HCT116 (cell line): ENCODE measurements around the gene KIAA1671. TPM values are rescaled to one million over a fixed set of nuclear protein-coding genes. Genes with fewer than 3 reads are reported as not detected.

Source experiments
- ATAC-seq: fragments of 200-7000 bp; cut with Tn5 transposase; 2 replicates; pipeline ENCODE4 v1.9.1; 2020; ENCODE audit warnings: mild to moderate bottlenecking, moderate library complexity
- BruUV-seq: library from RNA; stranded (reverse); fragments of 400-500 nt; replicated peaks from 2 replicates; lab custom pipeline; 2021; lab: Mats Ljungman, UMichigan
- CTCF ChIA-PET: fragments of 300-600 bp; sonication (Branson Sonifier 250); formaldehyde crosslinking; loops from one replicate; lab custom pipeline; 2021; ENCODE audit warnings: antibody characterized with exemption; lab: Charles Lee
- POLR2A ChIA-PET: fragments of 300-600, 350-600 bp; sonication (Branson Sonifier 250); formaldehyde crosslinking; loops from one replicate; lab custom pipeline; 2021; ENCODE audit warnings: antibody characterized with exemption; lab: Charles Lee
- RAD21 ChIA-PET, 2 experiments: fragments of 300-600 bp; sonication (Branson Sonifier 250); formaldehyde crosslinking; loops; one replicate each; lab custom pipeline; 2023; ENCODE audit warnings: low total read pairs in 2 of 2; ENCODE audit not compliant: uncharacterized antibody in 2 of 2, unreplicated experiment in 2 of 2, low non-redundant PET in 1 of 2; lab: Charles Lee
- DNase-seq: peaks from one replicate; pipeline ENCODE4 v3.0.0-alpha.2; 2010; ENCODE audit warnings: low read depth, low spot score
- H2AFZ ChIP-seq: fragments of 200-600 bp; shearing (Covaris generic), sonication (generic); 2 replicates; pipeline ENCODE4 v1.6.1; 2017; ENCODE audit warnings: low read depth, mixed run types, mixed read lengths, antibody characterized with exemption, low read length; ENCODE audit not compliant: poor library complexity, severe bottlenecking
- H3K27ac ChIP-seq: 2 replicates; pipeline ENCODE4 v1.5.1; 2012; ENCODE audit warnings: low read depth, low read length
- H3K27me3 ChIP-seq: fragments of 200-600 bp; sonication (generic); 2 replicates; pipeline ENCODE4 v1.6.1; 2016; ENCODE audit warnings: mixed run types, low read length, mixed read lengths; ENCODE audit not compliant: insufficient read depth
- H3K36me3 ChIP-seq, 2 experiments: fragments of 200-500 bp in 1 of 2; fragments of 200-600 bp in 1 of 2; sonication (Bioruptor generic) in 1 of 2; sonication (generic) in 1 of 2; 2 replicates each; pipeline versions ENCODE4 v1.5.1 to v1.6.1; 2014 to 2016; ENCODE audit warnings: low read length in 2 of 2, inconsistent platforms in 1 of 2, mixed read lengths in 1 of 2, mixed run types in 1 of 2; ENCODE audit not compliant: insufficient read depth in 2 of 2, control insufficient read depth in 1 of 2
- H3K4me1 ChIP-seq, 2 experiments: fragments of 200-600 bp in 1 of 2; sonication (generic) in 1 of 2; 2 replicates each; pipeline versions ENCODE4 v1.5.1 to v1.6.1; 2012 to 2017; ENCODE audit warnings: low read length in 2 of 2, inconsistent platforms in 1 of 2, mild to moderate bottlenecking in 1 of 2, mixed read lengths in 1 of 2, mixed run types in 1 of 2, moderate library complexity in 1 of 2; ENCODE audit not compliant: insufficient read depth in 2 of 2, control insufficient read depth in 1 of 2
- H3K4me2 ChIP-seq: fragments of 200-600 bp; sonication (generic); 2 replicates; pipeline ENCODE4 v1.6.1; 2017; ENCODE audit warnings: mixed run types, low read length, mixed read lengths
- H3K4me3 ChIP-seq, 2 experiments: fragments of 200-600 bp in 1 of 2; sonication (generic) in 1 of 2; replicated peaks in 1 of 2; 2 replicates each; pipeline ENCODE4 v1.5.1; 2011 to 2016; ENCODE audit warnings: low read length in 2 of 2, control low read depth in 1 of 2, low read depth in 1 of 2, mild to moderate bottlenecking in 1 of 2, mixed read lengths in 1 of 2, mixed run types in 1 of 2
- H3K79me2 ChIP-seq: fragments of 200-600 bp; sonication (generic); 2 replicates; pipeline ENCODE4 v1.6.1; 2017; ENCODE audit warnings: mild to moderate bottlenecking, mixed run types, low read length, moderate library complexity, mixed read lengths; ENCODE audit not compliant: insufficient read depth
- H3K9ac ChIP-seq: fragments of 200-600 bp; sonication (generic); 2 replicates; pipeline ENCODE4 v1.6.1; 2016; ENCODE audit warnings: low read length, mixed read lengths
- H3K9me2 ChIP-seq: fragments of 200-600 bp; sonication (generic), shearing (Covaris generic); 2 replicates; pipeline ENCODE4 v1.6.1; 2017; ENCODE audit warnings: mixed run types, mild to moderate bottlenecking, moderate library complexity; ENCODE audit not compliant: insufficient read depth
- H3K9me3 ChIP-seq, 2 experiments: fragments of 200-500 bp in 1 of 2; fragments of 200-600 bp in 1 of 2; sonication (Bioruptor generic) in 1 of 2; sonication (generic) in 1 of 2; 2 replicates each; pipeline ENCODE4 v1.6.1; 2014 to 2017; ENCODE audit warnings: low read length in 2 of 2, mixed read lengths in 2 of 2, inconsistent platforms in 1 of 2, low read depth in 1 of 2, mild to moderate bottlenecking in 1 of 2, mixed run types in 1 of 2, moderate library complexity in 1 of 2; ENCODE audit not compliant: control insufficient read depth in 1 of 2, insufficient read depth in 1 of 2
- H4K20me1 ChIP-seq: fragments of 200-600 bp; sonication (generic), shearing (Covaris generic); 2 replicates; pipeline ENCODE4 v1.6.1; 2017; ENCODE audit warnings: mixed run types, mild to moderate bottlenecking, moderate library complexity; ENCODE audit not compliant: insufficient read depth
- ATF3 ChIP-seq: IDR thresholded peaks from 2 replicates; pipeline ENCODE4 v1.6.1; 2012
- CEBPB ChIP-seq: IDR thresholded peaks from 2 replicates; pipeline ENCODE4 v1.6.1; 2012; ENCODE audit warnings: low read depth
- EZH2 ChIP-seq: fragments of 200-600 bp; sonication (generic); IDR thresholded peaks from 2 replicates; pipeline ENCODE4 v1.6.1; 2017; ENCODE audit warnings: antibody characterized with exemption, mixed run types
- JUND ChIP-seq: IDR thresholded peaks from 2 replicates; pipeline ENCODE4 v1.6.1; 2012
- MAX ChIP-seq: IDR thresholded peaks from 2 replicates; pipeline ENCODE4 v1.6.1; 2012
- POLR2A ChIP-seq: IDR thresholded peaks from 2 replicates; pipeline ENCODE4 v1.7.0; 2011; ENCODE audit warnings: borderline replicate concordance; ENCODE audit not compliant: insufficient read depth, insufficient read length; ENCODE audit errors: extremely low read depth
- POLR2AphosphoS5 ChIP-seq: IDR thresholded peaks from 2 replicates; pipeline ENCODE4 v1.6.1; 2011; ENCODE audit warnings: mild to moderate bottlenecking, low read depth, low read length, moderate library complexity
- RAD21 ChIP-seq: IDR thresholded peaks from 2 replicates; pipeline ENCODE4 v1.6.1; 2012; ENCODE audit warnings: low read depth, mild to moderate bottlenecking
- REST ChIP-seq: IDR thresholded peaks from 2 replicates; pipeline ENCODE4 v1.6.1; 2012; ENCODE audit warnings: low read depth
- SIN3A ChIP-seq: IDR thresholded peaks from 2 replicates; pipeline ENCODE4 v1.6.1; 2012; ENCODE audit warnings: low read depth
- SRF ChIP-seq: IDR thresholded peaks from 2 replicates; pipeline ENCODE4 v1.6.1; 2012; ENCODE audit warnings: low read depth
- YY1 ChIP-seq: IDR thresholded peaks from 2 replicates; pipeline ENCODE4 v1.6.1; 2011; ENCODE audit warnings: low read length, low read depth, moderate library complexity, mild to moderate bottlenecking; ENCODE audit not compliant: insufficient replicate concordance; ENCODE audit errors: extremely low read depth
- ZBTB33 ChIP-seq: IDR thresholded peaks from 2 replicates; pipeline ENCODE4 v1.6.1; 2011; ENCODE audit warnings: mild to moderate bottlenecking, low read length, moderate library complexity; ENCODE audit not compliant: insufficient replicate concordance; ENCODE audit errors: extremely low read depth
- intact Hi-C: fragments of 100-400 bp; cut with micrococcal nuclease; formaldehyde crosslinking; loops from 2 replicates; pipeline ENCODE4 v1.10.0; 2022
- total RNA-seq: library from RNA; stranded (reverse); gene quantifications from one replicate; pipeline ENCODE4 v1.2.1, GENCODE V29; 2021; ENCODE audit not compliant: unreplicated experiment

The KIAA1671 gene
- total RNA-seq, 1 experiment from 2014 or later, result 36.8 TPM

GRCh38 chr22:25147642-25147928, 195.1 kb downstream of the KIAA1671 start (continued):
- TF ChIP-seq YY1 (no peak), ATF3 (no peak), EZH2 (no peak), POLR2A (no peak), POLR2AphosphoS5 (no peak), REST (no peak), JUND (no peak), MAX (no peak)

GRCh38 chr22:25148149-25148691, 195.7 kb downstream of the KIAA1671 start:
- BruUV-seq, result no TSS peak
- POLR2A ChIA-PET, result no interaction called here
- ATAC-seq, result no peak
- no peak for TF ChIP-seq POLR2A
- no peak for TF ChIP-seq ZBTB33
- no peak for TF ChIP-seq RAD21
- no peak for TF ChIP-seq SIN3A
- TF ChIP-seq CEBPB, result no peak
- TF ChIP-seq REST, result no peak
- TF ChIP-seq SRF, result no peak

More at GRCh38 chr22:25148149-25148691, 195.7 kb downstream of the KIAA1671 start:
- Histone ChIP-seq H3K9ac (no peak overlapping the region), H3K4me1 (no peaks in the 10 kb centered on the region), H3K9me3 (no peaks in the 10 kb centered on the region), H3K4me3 (no peak overlapping the region), H3K36me3 (no peaks in the 10 kb centered on the region), H3K4me2 (no peak overlapping the region), H2AFZ (no peak overlapping the region), H4K20me1 (no peaks in the 10 kb centered on the region), H3K9me2 (no peaks in the 10 kb centered on the region), H3K27ac (no peak overlapping the region), H3K79me2 (no peaks in the 10 kb centered on the region; the same call in 1 of the 2 replicates), H3K27me3 (no peaks in the 10 kb centered on the region)
- RAD21 ChIA-PET, result no interaction called here
- no peak for DNase-seq
- intact Hi-C loops, result no loop called here
- CTCF ChIA-PET, result no interaction called here
